GM23338 (cell line): ENCODE data around the gene DGKG. TPM values are rescaled to one million over a fixed set of nuclear protein-coding genes. Genes with fewer than 3 reads are reported as not detected.

ENCODE experiments used
- ATAC-seq: fragments of 200-7000 bp; cut with Tn5 transposase; 3 replicates; pipeline ENCODE4 v1.9.1; 2020
- DNase-seq: peaks from one replicate; pipeline ENCODE4 v3.0.0-alpha.2; 2015; ENCODE audit warnings: low spot score
- H2AFZ ChIP-seq: fragments of 200-600 bp; sonication (generic); 2 replicates; pipeline ENCODE4 v1.8.0; 2016; ENCODE audit warnings: antibody characterized with exemption, mild to moderate bottlenecking, moderate library complexity
- H3F3A ChIP-seq: fragments of 200-600 bp; sonication (generic); replicated peaks from 2 replicates; pipeline ENCODE4 v1.8.0; 2017; ENCODE audit warnings: antibody characterized with exemption, mixed run types, low read depth
- H3K27ac ChIP-seq: fragments of 200-600 bp; sonication (generic); 2 replicates; pipeline ENCODE4 v1.6.1; 2016; ENCODE audit warnings: low read depth
- H3K27me3 ChIP-seq: fragments of 200-600 bp; sonication (generic); 2 replicates; pipeline ENCODE4 v1.8.0; 2016; ENCODE audit warnings: mild to moderate bottlenecking, mixed run types, moderate library complexity; ENCODE audit not compliant: insufficient read depth
- H3K36me3 ChIP-seq: fragments of 200-600 bp; sonication (generic); 2 replicates; pipeline ENCODE4 v1.8.0; 2016; ENCODE audit warnings: mild to moderate bottlenecking; ENCODE audit not compliant: insufficient read depth
- H3K4me1 ChIP-seq: fragments of 200-600 bp; sonication (generic); 2 replicates; pipeline ENCODE4 v1.8.0; 2016; ENCODE audit warnings: mild to moderate bottlenecking, moderate library complexity; ENCODE audit not compliant: insufficient read depth
- H3K4me2 ChIP-seq: fragments of 200-600 bp; sonication (generic); 2 replicates; pipeline ENCODE4 v1.7.1; 2017; ENCODE audit warnings: mixed run types
- H3K4me3 ChIP-seq: fragments of 200-600 bp; sonication (generic); 2 replicates; pipeline ENCODE4 v1.6.1; 2016; ENCODE audit warnings: mixed run types
- H3K79me2 ChIP-seq: fragments of 200-600 bp; sonication (generic); replicated peaks from 2 replicates; pipeline ENCODE4 v1.8.0; 2017; ENCODE audit warnings: mild to moderate bottlenecking; ENCODE audit not compliant: insufficient read depth
- H3K9me2 ChIP-seq: fragments of 200-600 bp; sonication (generic); 2 replicates; pipeline ENCODE4 v1.8.0; 2017; ENCODE audit not compliant: insufficient read depth
- H4K20me1 ChIP-seq: fragments of 200-600 bp; sonication (generic); replicated peaks from 2 replicates; pipeline ENCODE4 v1.8.0; 2017; ENCODE audit warnings: mild to moderate bottlenecking; ENCODE audit not compliant: insufficient read depth
- H3K27ac Mint-ChIP-seq: 2 replicates; pipeline ENCODE4 v1.8.0; 2020; ENCODE audit warnings: inconsistent platforms, mild to moderate bottlenecking, moderate library complexity, mixed read lengths
- H3K27me3 Mint-ChIP-seq: 3 replicates; pipeline ENCODE4 v1.8.0; 2022; ENCODE audit warnings: low read depth, mild to moderate bottlenecking, moderate library complexity, mixed read lengths, inconsistent platforms; ENCODE audit not compliant: insufficient read depth, poor library complexity
- H3K36me3 Mint-ChIP-seq: 3 replicates; pipeline ENCODE4 v1.8.0; 2021; ENCODE audit warnings: low read depth, mild to moderate bottlenecking, inconsistent platforms, moderate library complexity, mixed read lengths
- H3K4me1 Mint-ChIP-seq: 3 replicates; pipeline ENCODE4 v1.8.0; 2020; ENCODE audit warnings: mild to moderate bottlenecking, inconsistent platforms, mixed read lengths
- H3K4me3 Mint-ChIP-seq: 3 replicates; pipeline ENCODE4 v1.8.0; 2021; ENCODE audit warnings: moderate library complexity, mild to moderate bottlenecking, inconsistent platforms, mixed read lengths
- H3K9me3 Mint-ChIP-seq: 3 replicates; pipeline ENCODE4 v1.8.0; 2020; ENCODE audit warnings: moderate library complexity, mild to moderate bottlenecking, inconsistent platforms, mixed read lengths
- CREB1 ChIP-seq: fragments of 250-450 bp; sonication (Bioruptor Pico); IDR thresholded peaks from 2 replicates; pipeline ENCODE4 v1.5.0; 2020; ENCODE audit warnings: low read depth, mild to moderate bottlenecking, moderate library complexity
- CTCF ChIP-seq, 2 experiments: fragments of 200-600 bp in 1 of 2; sonication (generic) in 1 of 2; conservative IDR thresholded peaks; 2 replicates each; pipeline versions ENCODE4 v1.5.1 to v1.6.1; 2016 to 2017; ENCODE audit warnings: antibody characterized with exemption in 2 of 2, low read depth in 2 of 2, mild to moderate bottlenecking in 2 of 2, moderate library complexity in 1 of 2
- ETS1 ChIP-seq: IDR thresholded peaks from 2 replicates; pipeline ENCODE4 v1.6.1; 2016; ENCODE audit warnings: antibody characterized with exemption
- EZH2 ChIP-seq: fragments of 200-600 bp; sonication (generic); IDR thresholded peaks from one replicate; pipeline ENCODE4 v1.8.0; 2017; ENCODE audit warnings: antibody characterized with exemption, mild to moderate bottlenecking, low read depth; ENCODE audit not compliant: unreplicated experiment
- EZH2phosphoT487 ChIP-seq: fragments of 200-600 bp; sonication (generic); IDR thresholded peaks from one replicate; pipeline ENCODE4 v1.8.1; 2018; ENCODE audit warnings: antibody characterized with exemption; ENCODE audit not compliant: unreplicated experiment
- JUNB ChIP-seq: IDR thresholded peaks from one replicate; pipeline ENCODE4 v1.6.1; 2016; ENCODE audit warnings: antibody characterized with exemption; ENCODE audit not compliant: unreplicated experiment
- NANOG ChIP-seq: IDR thresholded peaks from 2 replicates; pipeline ENCODE4 v1.6.1; 2016; ENCODE audit warnings: antibody characterized with exemption, borderline replicate concordance
- POLR2AphosphoS5 ChIP-seq: IDR thresholded peaks from 2 replicates; pipeline ENCODE4 v1.6.1; 2016; ENCODE audit warnings: antibody characterized with exemption, low read depth
- REST ChIP-seq: IDR thresholded peaks from one replicate; pipeline ENCODE4 v1.6.1; 2018; ENCODE audit warnings: antibody characterized with exemption; ENCODE audit not compliant: unreplicated experiment
- STAT1 ChIP-seq: IDR thresholded peaks from one replicate; pipeline ENCODE4 v1.6.1; 2016; ENCODE audit warnings: antibody characterized with exemption; ENCODE audit not compliant: unreplicated experiment
- ZNF114 ChIP-seq: fragments of 250-450 bp; sonication (Bioruptor Pico); IDR thresholded peaks from 2 replicates; pipeline ENCODE4 v1.5.0; 2020; ENCODE audit warnings: mild to moderate bottlenecking, moderate library complexity
- ZNF331 ChIP-seq: fragments of 250-450 bp; sonication (Bioruptor Pico); IDR thresholded peaks from 2 replicates; pipeline ENCODE4 v1.5.0; 2020; ENCODE audit warnings: low read depth, mild to moderate bottlenecking, moderate library complexity
- ZNF462 ChIP-seq: fragments of 250-450 bp; sonication (Bioruptor Pico); IDR thresholded peaks from 2 replicates; pipeline ENCODE4 v1.5.0; 2020; ENCODE audit warnings: mild to moderate bottlenecking, moderate library complexity
- polyA plus RNA-seq: library from polyadenylated mRNA; unstranded; fragments of >200 nt; fragmentation: Nextera tagmentation; extraction: Ambion mirVana; gene quantifications from 2 replicates; pipeline ENCODE4 v1.2.1, GENCODE V29; 2016
- total RNA-seq: library from RNA; depleted of rRNA; stranded (reverse); fragments of >200 nt; shearing (Covaris generic); gene quantifications from 2 replicates; pipeline ENCODE4 v1.2.3, GENCODE V29; 2014

DGKG gene
- total and polyA plus RNA-seq, 2 experiments from 2014 or later, result 0.14 to 0.31 TPM

- TF ChIP-seq REST, result no peak
- TF ChIP-seq EZH2, result no peak
- no peak for TF ChIP-seq CTCF (conservative IDR thresholded peaks at IDR 0.05; ENCODE audit: low read depth in 2 of 2)
- TF ChIP-seq ZNF462 (CRISPR knock-in tag), result no peak
- TF ChIP-seq ZNF114 (CRISPR knock-in tag), result no peak
- TF ChIP-seq STAT1, result no peak
- no peak for TF ChIP-seq POLR2AphosphoS5
- TF ChIP-seq CREB1 (CRISPR knock-in tag), result no peak
- no peak for TF ChIP-seq NANOG
- no peak for TF ChIP-seq JUNB
- no peak for TF ChIP-seq ETS1
- no peak for TF ChIP-seq ZNF331 (CRISPR knock-in tag)
- no peak for TF ChIP-seq EZH2phosphoT487
- no peak overlapping the region for H3K4me3 Mint-ChIP-seq
- no peaks in the 10 kb centered on the region for H3K36me3 Mint-ChIP-seq
- H4K20me1 ChIP-seq, result no peaks in the 10 kb centered on the region
- no peak overlapping the region for H2AFZ ChIP-seq
- H3K4me3 ChIP-seq, result no peak overlapping the region
- no peaks in the 10 kb centered on the region for H3K79me2 ChIP-seq
- H3K9me3 Mint-ChIP-seq, result no peaks in the 10 kb centered on the region
- H3F3A ChIP-seq, result no peaks in the 10 kb centered on the region
- ATAC-seq (no peak), DNase-seq (no peak)
- no peak overlapping the region for H3K27ac Mint-ChIP-seq
- H3K9me2 ChIP-seq, result no peaks in the 10 kb centered on the region
- H3K4me1 ChIP-seq, result no peaks in the 10 kb centered on the region
- H3K4me1 Mint-ChIP-seq, result no peaks in the 10 kb centered on the region
- no peak overlapping the region for H3K4me2 ChIP-seq
- peaks cover 4% of the 10 kb centered on the region; the same call in 1 of the 2 replicates for H3K27me3 ChIP-seq
- H3K27ac ChIP-seq, result no peak overlapping the region
- H3K27me3 Mint-ChIP-seq, result peaks cover 9% of the 10 kb centered on the region
- H3K36me3 ChIP-seq, result no peaks in the 10 kb centered on the region
Measured at GRCh38 chr3:186369217-186369616, 7.2 kb upstream of the DGKG start.
